K562 (cell line): Measurements from ENCODE around the gene BIRC7. TPM values are rescaled to one million over a fixed set of nuclear protein-coding genes. Genes with fewer than 3 reads are reported as not detected.

Source experiments
- ATAC-seq: fragments of 200-7000 bp; cut with Tn5 transposase; 3 replicates; pipeline ENCODE4 v1.9.1; 2020; ENCODE audit warnings: moderate library complexity
- BruUV-seq: library from RNA; stranded (reverse); fragments of 400-500 nt; replicated peaks from 2 replicates; lab custom pipeline; 2021; lab: Mats Ljungman, UMichigan
- CTCF ChIA-PET: fragments of 300-600 bp; formaldehyde crosslinking; extraction: SDS; loops from one replicate; lab custom pipeline; 2021; ENCODE audit warnings: low intra/inter-chr PET ratio; lab: Yijun Ruan, JAX
- POLR2A ChIA-PET: fragments of 300-600, 350-650 bp; sonication (Branson Sonifier 250); formaldehyde crosslinking; extraction: SDS; loops from one replicate; lab custom pipeline; 2021; ENCODE audit warnings: antibody characterized with exemption, inconsistent platforms; lab: Yijun Ruan, JAX
- DNase-seq, 4 experiments: peaks; one replicate each; pipeline versions ENCODE4 v3.0.0 to v3.0.0-alpha.2; 2011 to 2018; ENCODE audit warnings: low spot score in 3 of 4, mixed read lengths in 3 of 4; ENCODE audit errors: extremely low read depth in 1 of 4
- FAIRE-seq: peaks from 2 replicates; lab custom pipeline; 2011; peaks lifted over from hg19 to GRCh38; lab: Jason Lieb, UNC
- H2AFZ ChIP-seq: 2 replicates; pipeline ENCODE4 v1.6.0; 2011; ENCODE audit warnings: low read depth, low read length, control low read depth, inconsistent platforms
- H3K27ac ChIP-seq: fragments of 200-600 bp; 3 replicates; pipeline ENCODE4 v1.8.0; 2011; ENCODE audit warnings: low read depth, mild to moderate bottlenecking, control low read depth, inconsistent platforms, low read length, moderate library complexity, mixed read lengths; ENCODE audit errors: extremely low read depth
- H3K27me3 ChIP-seq, 2 experiments: fragments of 300-600 bp in 1 of 2; 2 replicates in 1 of 2; 3 replicates in 1 of 2; pipeline versions ENCODE4 v1.6.0 to v1.8.0; 2011; ENCODE audit warnings: inconsistent platforms in 2 of 2, low read length in 2 of 2, mild to moderate bottlenecking in 1 of 2, mixed read lengths in 1 of 2, moderate library complexity in 1 of 2; ENCODE audit not compliant: control insufficient read depth in 2 of 2, insufficient read depth in 2 of 2
- H3K36me3 ChIP-seq: fragments of 300-600 bp; 3 replicates; pipeline ENCODE4 v1.8.0; 2011; ENCODE audit warnings: mild to moderate bottlenecking, low read length, inconsistent platforms; ENCODE audit not compliant: control insufficient read depth, insufficient read depth
- H3K4me1 ChIP-seq, 2 experiments: fragments of 200-600 bp in 1 of 2; replicated peaks in 1 of 2; 2 replicates in 1 of 2; 3 replicates in 1 of 2; pipeline versions ENCODE4 v1.5.1 to v1.8.0; 2011; ENCODE audit warnings: inconsistent platforms in 2 of 2, low read length in 2 of 2, mild to moderate bottlenecking in 1 of 2, mixed read lengths in 1 of 2, moderate library complexity in 1 of 2; ENCODE audit not compliant: control insufficient read depth in 2 of 2, insufficient read depth in 2 of 2
- H3K4me2 ChIP-seq: 2 replicates; pipeline ENCODE4 v1.6.1; 2011; ENCODE audit warnings: low read length, control low read depth, inconsistent platforms, mixed read lengths; ENCODE audit not compliant: insufficient read depth
- H3K4me3 ChIP-seq: fragments of 200-600 bp; sonication (generic), shearing (Covaris generic); 2 replicates; pipeline ENCODE4 v1.5.1; 2016; ENCODE audit warnings: control low read depth, inconsistent platforms
- H3K79me2 ChIP-seq: fragments of 200-600 bp; 3 replicates; pipeline ENCODE4 v1.8.0; 2011; ENCODE audit warnings: low read length, inconsistent platforms; ENCODE audit not compliant: control insufficient read depth, insufficient read depth
- H3K9ac ChIP-seq, 2 experiments: 2 replicates each; pipeline versions ENCODE4 v1.6.0 to v1.6.1; 2011; ENCODE audit warnings: low read depth in 2 of 2, low read length in 2 of 2, control low read depth in 1 of 2, inconsistent platforms in 1 of 2, mild to moderate bottlenecking in 1 of 2, mixed read lengths in 1 of 2; ENCODE audit not compliant: insufficient read depth in 1 of 2
- H3K9me1 ChIP-seq: one replicate; pipeline ENCODE4 v1.6.0; 2011; ENCODE audit warnings: inconsistent platforms, mild to moderate bottlenecking, low read length, moderate library complexity; ENCODE audit not compliant: control insufficient read depth, insufficient read depth
- H3K9me3 ChIP-seq: replicated peaks from 2 replicates; pipeline ENCODE4 v1.5.1; 2011; ENCODE audit warnings: low read depth, low read length, inconsistent platforms; ENCODE audit not compliant: control insufficient read depth, insufficient read depth
- H4K20me1 ChIP-seq: replicated peaks from 2 replicates; pipeline ENCODE4 v1.6.1; 2011; ENCODE audit warnings: low read length, inconsistent platforms, mixed read lengths; ENCODE audit not compliant: control insufficient read depth, insufficient read depth
- AFF4 ChIP-seq: sonication (generic); formaldehyde crosslinking; IDR thresholded peaks from 2 replicates; pipeline ENCODE4 v1.8.0; 2023; ENCODE audit warnings: mild to moderate bottlenecking, missing genetic modification reagents
- ATF1 ChIP-seq, 2 experiments: fragments of 450-650 bp in 1 of 2; IDR thresholded peaks; 2 replicates each; pipeline ENCODE4 v1.6.1; 2016; ENCODE audit warnings: missing compliant biosample characterization in 1 of 2, missing genetic modification characterization in 1 of 2
- DMBX1 ChIP-seq: fragments of 250-450 bp; sonication (Bioruptor Pico); IDR thresholded peaks from 2 replicates; pipeline ENCODE4 v1.8.0; 2022; ENCODE audit warnings: inconsistent platforms, mild to moderate bottlenecking, moderate library complexity, borderline replicate concordance
- E2F6 ChIP-seq, 2 experiments: IDR thresholded peaks; 2 replicates each; pipeline ENCODE4 v1.6.1; 2011; ENCODE audit warnings: borderline replicate concordance in 1 of 2, control low read depth in 1 of 2, low read depth in 1 of 2, low read length in 1 of 2, mild to moderate bottlenecking in 1 of 2, mixed read lengths in 1 of 2, moderate library complexity in 1 of 2; ENCODE audit not compliant: insufficient read depth in 1 of 2, insufficient read length in 1 of 2, poor library complexity in 1 of 2, severe bottlenecking in 1 of 2; ENCODE audit errors: extremely low read depth in 1 of 2
- MECOM ChIP-seq: fragments of 250-450 bp; sonication (Bioruptor Pico); IDR thresholded peaks from 2 replicates; pipeline ENCODE4 v1.8.0; 2022; ENCODE audit warnings: inconsistent platforms
- MTA3 ChIP-seq: fragments of 450-650 bp; formaldehyde crosslinking; IDR thresholded peaks from 2 replicates; pipeline ENCODE4 v1.6.1; 2017; ENCODE audit warnings: mild to moderate bottlenecking, borderline replicate concordance
- POU5F1 ChIP-seq: fragments of 150-350 bp; IDR thresholded peaks from 2 replicates; pipeline ENCODE4 v1.6.1; 2014; ENCODE audit warnings: borderline replicate concordance, low read length, low read depth, mild to moderate bottlenecking; ENCODE audit not compliant: partially characterized antibody
- TBL1XR1 ChIP-seq, 2 experiments: IDR thresholded peaks; 2 replicates each; pipeline ENCODE4 v1.6.1; 2012; ENCODE audit warnings: improper control_type of control experiment in 2 of 2, low read length in 2 of 2, mild to moderate bottlenecking in 1 of 2
- ZNF507 ChIP-seq: conservative IDR thresholded peaks from 2 replicates; pipeline ENCODE4 v1.6.1; 2017; ENCODE audit warnings: missing genetic modification characterization, missing compliant biosample characterization
- WGBS: fragments of 100-300 bp; shearing (Covaris generic); methylation state at CpG from one replicate; pipeline ENCODE4 v1.1.6; 2016; ENCODE audit warnings: low coverage, mixed read lengths; ENCODE audit not compliant: insufficient coverage; ENCODE audit errors: missing lambda C conversion rate; 5-methylcytosine and 5-hydroxymethylcytosine counted together
- in situ Hi-C: fragments of 300-500 bp; cut with MboI; formaldehyde crosslinking; loops from 4 replicates; pipeline ENCODE4 v1.15.0; 2018; ENCODE audit warnings: inconsistent platforms, mixed read lengths
- intact Hi-C: fragments of 100-400 bp; cut with micrococcal nuclease; formaldehyde crosslinking; loops from 2 replicates; pipeline ENCODE4 v1.14.2; 2022
- polyA plus RNA-seq, 8 experiments: library from polyadenylated mRNA; depleted of rRNA in 4 of 8; stranded (reverse) in 5 of 8; unstranded in 3 of 8; fragments of >200 nt; fragmentation: Nextera tagmentation in 2 of 8; fragmentation: Illumina TruSeq in 1 of 8; extraction: Ambion mirVana in 2 of 8; extraction: Trizol in 1 of 8; gene quantifications; 2 replicates each; pipeline versions ENCODE4 v1.2.1 to v1.2.3, GENCODE V29; 2011 to 2014; ENCODE audit warnings: inconsistent platforms in 1 of 8, missing spikeins in 1 of 8
- total RNA-seq, 7 experiments: library from RNA; depleted of rRNA in 6 of 7; stranded (reverse); fragments of >200 nt in 6 of 7; fragmentation: Illumina TruSeq in 2 of 7; extraction: Trizol in 2 of 7; gene quantifications; 2 replicates each; pipeline versions ENCODE4 v1.2.1 to v1.2.3, GENCODE V29; 2011 to 2021; ENCODE audit warnings: low replicate concordance in 1 of 7
- TF ChIP-seq, protein P1 (sequence below): fragments of 250-450 bp; sonication (Bioruptor Pico); IDR thresholded peaks from 2 replicates; pipeline ENCODE4 v1.5.0; 2022; ENCODE audit warnings: mild to moderate bottlenecking
- TF ChIP-seq, protein P2 (sequence below): fragments of 250-450 bp; sonication (Bioruptor Pico); IDR thresholded peaks from 2 replicates; pipeline ENCODE4 v1.5.0; 2021; ENCODE audit warnings: mild to moderate bottlenecking, borderline replicate concordance

BIRC7 gene
- total and polyA plus RNA-seq, 9 of the 15 experiments (the other 6 are each of a cell fraction or from before 2014, with no cell fraction given): 0.14 to 0.19 (median 0.16) TPM; not detected in 5

- intact Hi-C loops (no loop called here), in situ Hi-C loops (no loop called here)
- Histone ChIP-seq H3K4me1 (peaks cover 0 to 37% of the 10 kb centered on the region in 2 experiments; a peak in 2 of 5 replicates), H3K9me3 (no peaks in the 10 kb centered on the region), H3K4me3 (no peak overlapping the region), H3K27ac (no peak overlapping the region), H3K27me3 (peaks cover 29 to 78% of the 10 kb centered on the region in 2 experiments; a peak in 4 of 5 replicates), H2AFZ (no peak overlapping the region), H3K79me2 (no peaks in the 10 kb centered on the region), H3K9ac (no peak overlapping the region), H4K20me1 (peaks cover 15% of the 10 kb centered on the region), H3K9me1 (no peaks in the 10 kb centered on the region), H3K4me2 (no peak overlapping the region), H3K36me3 (no peaks in the 10 kb centered on the region)
- no TSS peak for BruUV-seq
- DNase-seq (no peak), FAIRE-seq (no peak), ATAC-seq (no peak)
- ChIA-PET POLR2A (no interaction called here), CTCF (interaction anchor here (0.6 kb wide), 1 partner anchor 29 kb away, joined by 3 read pairs; no protein-coding TSS in a partner anchor)
- 2% methylated on average over 7 of the region's 8 CpGs for WGBS
- TF ChIP-seq ATF1 (CRISPR knock-in tag; IDR thresholded peaks at IDR 0.05): no peak
- no peak for TF ChIP-seq ATF1 (tag; IDR thresholded peaks at IDR 0.05)
- TF ChIP-seq POU5F1: no peak
- no peak for TF ChIP-seq MTA3
- no peak for TF ChIP-seq ZNF507 (tag)
- TF ChIP-seq, protein P1, sequence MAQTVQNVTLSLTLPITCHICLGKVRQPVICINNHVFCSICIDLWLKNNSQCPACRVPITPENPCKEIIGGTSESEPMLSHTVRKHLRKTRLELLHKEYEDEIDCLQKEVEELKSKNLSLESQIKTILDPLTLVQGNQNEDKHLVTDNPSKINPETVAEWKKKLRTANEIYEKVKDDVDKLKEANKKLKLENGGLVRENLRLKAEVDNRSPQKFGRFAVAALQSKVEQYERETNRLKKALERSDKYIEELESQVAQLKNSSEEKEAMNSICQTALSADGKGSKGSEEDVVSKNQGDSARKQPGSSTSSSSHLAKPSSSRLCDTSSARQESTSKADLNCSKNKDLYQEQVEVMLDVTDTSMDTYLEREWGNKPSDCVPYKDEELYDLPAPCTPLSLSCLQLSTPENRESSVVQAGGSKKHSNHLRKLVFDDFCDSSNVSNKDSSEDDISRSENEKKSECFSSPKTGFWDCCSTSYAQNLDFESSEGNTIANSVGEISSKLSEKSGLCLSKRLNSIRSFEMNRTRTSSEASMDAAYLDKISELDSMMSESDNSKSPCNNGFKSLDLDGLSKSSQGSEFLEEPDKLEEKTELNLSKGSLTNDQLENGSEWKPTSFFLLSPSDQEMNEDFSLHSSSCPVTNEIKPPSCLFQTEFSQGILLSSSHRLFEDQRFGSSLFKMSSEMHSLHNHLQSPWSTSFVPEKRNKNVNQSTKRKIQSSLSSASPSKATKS (CRISPR knock-in tag): no peak
- TF ChIP-seq AFF4: no peak
- TF ChIP-seq, protein P2, sequence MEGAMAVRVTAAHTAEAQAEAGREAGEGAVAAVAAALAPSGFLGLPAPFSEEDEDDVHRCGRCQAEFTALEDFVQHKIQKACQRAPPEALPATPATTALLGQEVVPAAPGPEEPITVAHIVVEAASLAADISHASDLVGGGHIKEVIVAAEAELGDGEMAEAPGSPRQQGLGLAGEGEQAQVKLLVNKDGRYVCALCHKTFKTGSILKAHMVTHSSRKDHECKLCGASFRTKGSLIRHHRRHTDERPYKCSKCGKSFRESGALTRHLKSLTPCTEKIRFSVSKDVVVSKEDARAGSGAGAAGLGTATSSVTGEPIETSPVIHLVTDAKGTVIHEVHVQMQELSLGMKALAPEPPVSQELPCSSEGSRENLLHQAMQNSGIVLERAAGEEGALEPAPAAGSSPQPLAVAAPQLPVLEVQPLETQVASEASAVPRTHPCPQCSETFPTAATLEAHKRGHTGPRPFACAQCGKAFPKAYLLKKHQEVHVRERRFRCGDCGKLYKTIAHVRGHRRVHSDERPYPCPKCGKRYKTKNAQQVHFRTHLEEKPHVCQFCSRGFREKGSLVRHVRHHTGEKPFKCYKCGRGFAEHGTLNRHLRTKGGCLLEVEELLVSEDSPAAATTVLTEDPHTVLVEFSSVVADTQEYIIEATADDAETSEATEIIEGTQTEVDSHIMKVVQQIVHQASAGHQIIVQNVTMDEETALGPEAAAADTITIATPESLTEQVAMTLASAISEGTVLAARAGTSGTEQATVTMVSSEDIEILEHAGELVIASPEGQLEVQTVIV (CRISPR knock-in tag): no peak
- no peak for TF ChIP-seq MECOM (CRISPR knock-in tag)
- no peak for TF ChIP-seq TBL1XR1 (IDR thresholded peaks at IDR 0.05; ENCODE audit: low read length in 2 of 2)
- no peak for TF ChIP-seq DMBX1
- TF ChIP-seq E2F6 (IDR thresholded peaks at IDR 0.05; ENCODE audit: borderline replicate concordance in 1 of 2, extremely low read depth in 1 of 2, insufficient read depth in 1 of 2, insufficient read length in 1 of 2, low read depth in 1 of 2, low read length in 1 of 2, poor library complexity in 1 of 2, severe bottlenecking in 1 of 2): no peak
These were observed 16.6 kb downstream of the BIRC7 start for GRCh38 chr20:63252284-63252711.
